HepG2 (cell line): ENCODE results near the gene TRIM28. TPM values are rescaled to one million over a fixed set of nuclear protein-coding genes. Genes with fewer than 3 reads are reported as not detected.

ENCODE experiments used
- BCL6 ChIP-seq: IDR thresholded peaks from 2 replicates; pipeline ENCODE4 v1.6.1; 2016; ENCODE audit warnings: missing genetic modification reagents, missing compliant biosample characterization
- EP300 ChIP-seq, 3 experiments: sonication (generic) in 1 of 3; formaldehyde crosslinking in 1 of 3; IDR thresholded peaks; 2 replicates each; pipeline versions ENCODE4 v1.5.1 to v1.6.1; 2011 to 2020; ENCODE audit warnings: low read depth in 2 of 3, low read length in 2 of 3, borderline replicate concordance in 1 of 3, improper control_type of control experiment in 1 of 3, mild to moderate bottlenecking in 1 of 3, missing genetic modification reagents in 1 of 3, moderate library complexity in 1 of 3
- MTA3 ChIP-seq: sonication (generic); formaldehyde crosslinking; IDR thresholded peaks from 2 replicates; pipeline ENCODE4 v1.4.0; 2020; ENCODE audit warnings: missing genetic modification reagents
- NFE2 ChIP-seq: sonication (generic); formaldehyde crosslinking; IDR thresholded peaks from 2 replicates; pipeline ENCODE4 v1.4.0; 2020; ENCODE audit warnings: missing genetic modification reagents
- PITX1 ChIP-seq: sonication (generic); formaldehyde crosslinking; IDR thresholded peaks from 2 replicates; pipeline ENCODE4 v1.5.1; 2020; ENCODE audit warnings: mild to moderate bottlenecking, missing genetic modification reagents
- SCMH1 ChIP-seq: sonication (generic); formaldehyde crosslinking; IDR thresholded peaks from 2 replicates; pipeline ENCODE4 v1.9.0; 2021; ENCODE audit warnings: missing genetic modification reagents, mild to moderate bottlenecking, borderline replicate concordance
- TBX2 ChIP-seq: sonication (generic); formaldehyde crosslinking; IDR thresholded peaks from 2 replicates; pipeline ENCODE4 v1.5.0; 2020; ENCODE audit warnings: missing genetic modification reagents, mild to moderate bottlenecking, borderline replicate concordance
- ZFP37 ChIP-seq: sonication (generic); formaldehyde crosslinking; IDR thresholded peaks from 2 replicates; pipeline ENCODE4 v1.4.0; 2020; ENCODE audit warnings: missing genetic modification reagents, borderline replicate concordance
- ZIK1 ChIP-seq: sonication (generic); formaldehyde crosslinking; IDR thresholded peaks from 2 replicates; pipeline ENCODE4 v1.5.0; 2020; ENCODE audit warnings: mild to moderate bottlenecking, low read depth, missing genetic modification reagents, borderline replicate concordance
- ZNF138 ChIP-seq: sonication (generic); formaldehyde crosslinking; IDR thresholded peaks from 2 replicates; pipeline ENCODE4 v1.5.0; 2020; ENCODE audit warnings: mild to moderate bottlenecking, low read depth, missing genetic modification reagents
- ZNF382 ChIP-seq: sonication (generic); formaldehyde crosslinking; IDR thresholded peaks from 2 replicates; pipeline ENCODE4 v1.5.0; 2020; ENCODE audit warnings: missing genetic modification reagents, mild to moderate bottlenecking, borderline replicate concordance
- ZNF746 ChIP-seq: sonication (generic); formaldehyde crosslinking; IDR thresholded peaks from 2 replicates; pipeline ENCODE4 v1.8.0; 2022; ENCODE audit warnings: mild to moderate bottlenecking, missing genetic modification reagents
- ZNF83 ChIP-seq: sonication (generic); formaldehyde crosslinking; IDR thresholded peaks from 2 replicates; pipeline ENCODE4 v1.4.0; 2020; ENCODE audit warnings: missing genetic modification reagents, mild to moderate bottlenecking, borderline replicate concordance
- ZNF841 ChIP-seq: sonication (generic); formaldehyde crosslinking; IDR thresholded peaks from 2 replicates; pipeline ENCODE4 v1.8.1; 2023; ENCODE audit warnings: missing genetic modification reagents, borderline replicate concordance
- ZNF883 ChIP-seq: sonication (generic); formaldehyde crosslinking; IDR thresholded peaks from 2 replicates; pipeline ENCODE4 v1.5.1; 2020; ENCODE audit warnings: mild to moderate bottlenecking, missing genetic modification reagents; ENCODE audit errors: not compliant biosample characterization
- ZXDC ChIP-seq: sonication (generic); formaldehyde crosslinking; IDR thresholded peaks from 2 replicates; pipeline ENCODE4 v1.5.0; 2020; ENCODE audit warnings: mild to moderate bottlenecking, missing genetic modification reagents
- polyA plus RNA-seq, 8 experiments: library from polyadenylated mRNA; depleted of rRNA in 3 of 8; stranded (reverse) in 7 of 8; unstranded in 1 of 8; fragments of >200 nt; fragmentation: Illumina TruSeq in 4 of 8; extraction: Trizol in 4 of 8; gene quantifications; 2 replicates each; pipeline versions ENCODE4 v1.2.1 to v1.2.3, GENCODE V29; 2011 to 2016; ENCODE audit warnings: low read depth in 4 of 8, missing spikeins in 1 of 8, mixed read lengths in 1 of 8; ENCODE audit not compliant: insufficient read depth in 1 of 8
- total RNA-seq, 5 experiments: library from RNA; depleted of rRNA; stranded (reverse); fragments of >200 nt; fragmentation: Illumina TruSeq; extraction: Trizol; gene quantifications; 2 replicates each; pipeline ENCODE4 v1.2.3, GENCODE V29; 2016; ENCODE audit warnings: low read depth in 1 of 5
- TF ChIP-seq, protein P1 (sequence below): sonication (generic); formaldehyde crosslinking; IDR thresholded peaks from 2 replicates; pipeline ENCODE4 v1.8.0; 2022; ENCODE audit warnings: low read depth, missing genetic modification reagents
- TF ChIP-seq, protein P2 (sequence below): sonication (generic); formaldehyde crosslinking; IDR thresholded peaks from 2 replicates; pipeline ENCODE4 v1.4.0; 2020; ENCODE audit warnings: mild to moderate bottlenecking, missing genetic modification reagents
- TF ChIP-seq, protein P3 (sequence below): IDR thresholded peaks from 2 replicates; pipeline ENCODE4 v1.6.1; 2016; ENCODE audit warnings: missing compliant biosample characterization, missing genetic modification reagents, borderline replicate concordance
- TF ChIP-seq, protein P4 (sequence below): sonication (generic); formaldehyde crosslinking; IDR thresholded peaks from 2 replicates; pipeline ENCODE4 v1.5.0; 2020; ENCODE audit warnings: missing genetic modification reagents

The TRIM28 gene
- total and polyA plus RNA-seq, 2 of the 13 experiments (the other 11 are each of a cell fraction or from before 2014, with no cell fraction given) = 361 to 439 TPM

DNA sequence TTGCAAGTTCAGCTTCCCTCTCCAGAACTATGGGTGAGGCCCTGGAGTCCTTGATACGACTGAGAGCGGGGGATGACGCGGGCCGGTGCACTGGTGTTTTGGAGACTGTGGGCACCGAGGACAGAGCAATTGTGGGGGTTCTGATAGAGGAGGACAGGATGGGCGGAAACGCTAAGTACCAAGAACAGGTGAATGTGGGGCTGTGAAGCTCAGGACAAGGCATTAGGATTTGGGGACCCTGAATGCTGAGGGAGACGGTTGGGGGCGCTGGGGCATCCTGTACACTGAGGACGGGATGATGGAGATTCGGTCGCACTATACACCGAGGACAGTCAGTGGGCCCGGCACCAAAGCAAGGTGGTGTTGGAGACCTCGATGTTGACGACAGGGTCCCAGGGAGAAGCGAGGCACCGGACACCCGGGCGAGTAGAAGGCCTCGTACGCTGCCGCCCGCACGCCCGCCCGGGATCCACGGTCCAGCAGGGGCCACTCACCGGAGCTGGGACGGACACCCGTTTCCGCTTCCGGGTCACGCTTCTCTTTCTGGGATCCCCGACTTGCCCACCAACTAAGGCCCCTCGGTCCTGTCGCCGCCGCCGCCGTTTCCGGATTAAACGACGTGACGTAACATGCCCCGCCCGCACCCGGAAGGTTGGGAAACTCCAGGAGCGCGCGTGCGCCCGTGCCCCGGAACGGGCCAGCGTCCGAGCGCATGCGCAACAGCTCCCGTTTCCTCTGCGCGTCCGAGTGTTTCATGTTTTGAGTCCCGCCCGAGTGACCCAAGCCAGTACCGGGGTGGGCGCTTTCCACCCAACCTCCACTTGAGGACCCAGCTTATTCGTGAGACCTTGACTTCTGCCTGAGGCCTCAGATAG lies 10.9 kb downstream of the TRIM28 start, which contains the start of gene CHMP2A (continued):
- TF ChIP-seq, protein P1, sequence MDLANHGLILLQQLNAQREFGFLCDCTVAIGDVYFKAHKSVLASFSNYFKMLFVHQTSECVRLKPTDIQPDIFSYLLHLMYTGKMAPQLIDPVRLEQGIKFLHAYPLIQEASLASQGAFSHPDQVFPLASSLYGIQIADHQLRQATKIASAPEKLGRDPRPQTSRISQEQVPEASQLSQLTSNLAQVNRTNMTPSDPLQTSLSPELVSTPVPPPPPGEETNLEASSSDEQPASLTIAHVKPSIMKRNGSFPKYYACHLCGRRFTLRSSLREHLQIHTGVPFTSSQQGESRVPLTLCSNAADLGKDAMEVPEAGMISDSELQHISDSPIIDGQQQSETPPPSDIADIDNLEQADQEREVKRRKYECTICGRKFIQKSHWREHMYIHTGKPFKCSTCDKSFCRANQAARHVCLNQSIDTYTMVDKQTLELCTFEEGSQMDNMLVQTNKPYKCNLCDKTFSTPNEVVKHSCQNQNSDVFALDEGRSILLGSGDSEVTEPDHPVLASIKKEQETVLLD (CRISPR knock-in tag) = peak; percentile 98
- TF ChIP-seq ZNF746 (CRISPR knock-in tag) (no peak), ZXDC (CRISPR knock-in tag) (no peak), ZFP37 (CRISPR knock-in tag) (0 out of 2 replicates have a peak, but pooled peaks have one; percentile 27), ZNF883 (CRISPR knock-in tag) (peak; percentile 64), ZNF382 (CRISPR knock-in tag) (no peak), TBX2 (CRISPR knock-in tag) (peak; percentile 10), ZNF138 (CRISPR knock-in tag) (no peak), NFE2 (CRISPR knock-in tag) (no peak), PITX1 (CRISPR knock-in tag) (no peak), ZIK1 (CRISPR knock-in tag) (no peak), ZNF841 (CRISPR knock-in tag) (no peak), ZNF83 (CRISPR knock-in tag) (no peak), BCL6 (CRISPR knock-in tag) (0 out of 2 replicates have a peak, but pooled peaks have one; percentile 12), EP300 (IDR thresholded peaks at IDR 0.05; ENCODE audit: low read depth in 2 of 2, low read length in 2 of 2) (no peak), EP300 (CRISPR knock-in tag; IDR thresholded peaks at IDR 0.05; ENCODE audit: borderline replicate concordance) (no peak), SCMH1 (no peak), MTA3 (CRISPR knock-in tag) (no peak)
- TF ChIP-seq, protein P2, sequence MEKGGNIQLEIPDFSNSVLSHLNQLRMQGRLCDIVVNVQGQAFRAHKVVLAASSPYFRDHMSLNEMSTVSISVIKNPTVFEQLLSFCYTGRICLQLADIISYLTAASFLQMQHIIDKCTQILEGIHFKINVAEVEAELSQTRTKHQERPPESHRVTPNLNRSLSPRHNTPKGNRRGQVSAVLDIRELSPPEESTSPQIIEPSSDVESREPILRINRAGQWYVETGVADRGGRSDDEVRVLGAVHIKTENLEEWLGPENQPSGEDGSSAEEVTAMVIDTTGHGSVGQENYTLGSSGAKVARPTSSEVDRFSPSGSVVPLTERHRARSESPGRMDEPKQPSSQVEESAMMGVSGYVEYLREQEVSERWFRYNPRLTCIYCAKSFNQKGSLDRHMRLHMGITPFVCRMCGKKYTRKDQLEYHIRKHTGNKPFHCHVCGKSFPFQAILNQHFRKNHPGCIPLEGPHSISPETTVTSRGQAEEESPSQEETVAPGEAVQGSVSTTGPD (CRISPR knock-in tag) = no peak
- TF ChIP-seq, protein P3, sequence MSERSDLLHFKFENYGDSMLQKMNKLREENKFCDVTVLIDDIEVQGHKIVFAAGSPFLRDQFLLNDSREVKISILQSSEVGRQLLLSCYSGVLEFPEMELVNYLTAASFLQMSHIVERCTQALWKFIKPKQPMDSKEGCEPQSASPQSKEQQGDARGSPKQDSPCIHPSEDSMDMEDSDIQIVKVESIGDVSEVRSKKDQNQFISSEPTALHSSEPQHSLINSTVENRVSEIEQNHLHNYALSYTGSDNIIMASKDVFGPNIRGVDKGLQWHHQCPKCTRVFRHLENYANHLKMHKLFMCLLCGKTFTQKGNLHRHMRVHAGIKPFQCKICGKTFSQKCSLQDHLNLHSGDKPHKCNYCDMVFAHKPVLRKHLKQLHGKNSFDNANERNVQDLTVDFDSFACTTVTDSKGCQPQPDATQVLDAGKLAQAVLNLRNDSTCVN (CRISPR knock-in tag) = 0 out of 2 replicates have a peak, but pooled peaks have one; percentile 25
- TF ChIP-seq, protein P4, sequence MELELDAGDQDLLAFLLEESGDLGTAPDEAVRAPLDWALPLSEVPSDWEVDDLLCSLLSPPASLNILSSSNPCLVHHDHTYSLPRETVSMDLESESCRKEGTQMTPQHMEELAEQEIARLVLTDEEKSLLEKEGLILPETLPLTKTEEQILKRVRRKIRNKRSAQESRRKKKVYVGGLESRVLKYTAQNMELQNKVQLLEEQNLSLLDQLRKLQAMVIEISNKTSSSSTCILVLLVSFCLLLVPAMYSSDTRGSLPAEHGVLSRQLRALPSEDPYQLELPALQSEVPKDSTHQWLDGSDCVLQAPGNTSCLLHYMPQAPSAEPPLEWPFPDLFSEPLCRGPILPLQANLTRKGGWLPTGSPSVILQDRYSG = no peak
